ENCODE results near the gene THRAP3. TPM values are rescaled to one million over a fixed set of nuclear protein-coding genes. Genes with fewer than 3 reads are reported as not detected.
A peak's percentile ranks its signal among the peaks of the same experiment; 100 is the strongest.

THRAP3 gene
- total RNA-seq, 1 experiment from 2014 or later: 160 TPM

- Mint-ChIP-seq H3K4me3 (no peak overlapping the region), H3K9me3 (no peaks in the 10 kb centered on the region), H3K4me1 (0 out of 2 replicates have a peak, but pooled peaks cover 2% of the 10 kb centered on the region), H3K27ac (no peak overlapping the region), H3K27me3 (ENCODE audit: low read depth) (no peaks in the 10 kb centered on the region), H3K36me3 (peaks cover 25% of the 10 kb centered on the region)
- POLR2A ChIA-PET: no interaction called here
- no peak for TF ChIP-seq IRF2 (CRISPR knock-in tag; IDR thresholded peaks at IDR 0.05; ENCODE audit: borderline replicate concordance, low read depth)
- no peak for TF ChIP-seq ZNF512 (CRISPR knock-in tag; IDR thresholded peaks at IDR 0.05; ENCODE audit: borderline replicate concordance)
- TF ChIP-seq FOXK1 (CRISPR knock-in tag; IDR thresholded peaks at IDR 0.05): no peak
- CTCF ChIA-PET: no interaction called here
- no peak for DNase-seq (ENCODE audit: low spot score)
- no peak for ATAC-seq
Measured at GRCh38 chr1:36231191-36231590, 6.9 kb downstream of the THRAP3 start.

- H3K9me3 Mint-ChIP-seq: no peaks in the 10 kb centered on the region
- ChIA-PET POLR2A (no interaction called here), CTCF (no interaction called here)
- ATAC-seq (no peak), DNase-seq (ENCODE audit: low spot score) (no peak)
- no peaks in the 10 kb centered on the region for H3K27me3 Mint-ChIP-seq (ENCODE audit: low read depth)
- H3K36me3 Mint-ChIP-seq: peaks cover 18% of the 10 kb centered on the region
- H3K27ac Mint-ChIP-seq: peak overlapping the region; percentile 54; the same call in 1 of the 2 replicates
- H3K4me3 Mint-ChIP-seq: no peak overlapping the region
- TF ChIP-seq ATF1 (CRISPR knock-in tag; IDR thresholded peaks at IDR 0.05) (no peak), PRDM15 (CRISPR knock-in tag; IDR thresholded peaks at IDR 0.05) (no peak), AR (CRISPR knock-in tag; IDR thresholded peaks at IDR 0.05) (no peak), RORB (CRISPR knock-in tag; IDR thresholded peaks at IDR 0.05) (no peak), ATF6 (CRISPR knock-in tag; IDR thresholded peaks at IDR 0.05) (no peak)
- H3K4me1 Mint-ChIP-seq: 0 out of 2 replicates have a peak, but pooled peaks cover 2% of the 10 kb centered on the region
Measured at GRCh38 chr1:36232212-36233095, 8.2 kb downstream of the THRAP3 start.

- ChIA-PET POLR2A (interaction anchor here (1.9 kb wide), 1 partner anchor 8 kb away, joined by 4 read pairs; no protein-coding TSS in a partner anchor), CTCF (interaction anchor here (0.6 to 0.7 kb wide), 3 partner anchors 10 to 1216 kb away, joined by 3 read pairs; no protein-coding TSS in a partner anchor)
- DNase-seq (ENCODE audit: low spot score) (no peak), ATAC-seq (no peak)
- Mint-ChIP-seq H3K36me3 (peaks cover 16% of the 10 kb centered on the region), H3K27me3 (ENCODE audit: low read depth) (no peaks in the 10 kb centered on the region), H3K4me3 (no peak overlapping the region), H3K9me3 (no peaks in the 10 kb centered on the region), H3K27ac (peak overlapping the region; percentile 65; the same call in 1 of the 2 replicates), H3K4me1 (peaks cover 13% of the 10 kb centered on the region; the same call in 1 of the 2 replicates)
- no peak for TF ChIP-seq ZNF416 (CRISPR knock-in tag; IDR thresholded peaks at IDR 0.05)
- no peak for TF ChIP-seq ATF3 (CRISPR knock-in tag; conservative IDR thresholded peaks at IDR 0.05)
Measured at GRCh38 chr1:36236302-36236701, 12.1 kb downstream of the THRAP3 start.
